Uterus (tissue), 2 donors: Measurements from ENCODE around the gene RS1.

Source experiments
- POLR2A ChIP-seq, 2 donors: fragments of 450-650 bp; IDR thresholded peaks; one replicate each; pipeline ENCODE4 v1.6.1; 2016; ENCODE audit warnings: antibody characterized with exemption in 2 of 2, mild to moderate bottlenecking in 1 of 2, moderate library complexity in 1 of 2
- TF ChIP-seq, protein P1 (sequence below), 4 experiments: fragments of 200-600 bp in 2 of 4; fragments of 450-650 bp in 2 of 4; sonication (generic) in 2 of 4; IDR thresholded peaks; one replicate each; pipeline ENCODE4 v1.5.1; 2016 to 2019; ENCODE audit warnings: antibody characterized with exemption in 4 of 4, mild to moderate bottlenecking in 2 of 4, moderate library complexity in 1 of 4

GRCh38 chrX:18596096-18596495 is 75.8 kb downstream of the RS1 start:
- TF ChIP-seq, protein P1, sequence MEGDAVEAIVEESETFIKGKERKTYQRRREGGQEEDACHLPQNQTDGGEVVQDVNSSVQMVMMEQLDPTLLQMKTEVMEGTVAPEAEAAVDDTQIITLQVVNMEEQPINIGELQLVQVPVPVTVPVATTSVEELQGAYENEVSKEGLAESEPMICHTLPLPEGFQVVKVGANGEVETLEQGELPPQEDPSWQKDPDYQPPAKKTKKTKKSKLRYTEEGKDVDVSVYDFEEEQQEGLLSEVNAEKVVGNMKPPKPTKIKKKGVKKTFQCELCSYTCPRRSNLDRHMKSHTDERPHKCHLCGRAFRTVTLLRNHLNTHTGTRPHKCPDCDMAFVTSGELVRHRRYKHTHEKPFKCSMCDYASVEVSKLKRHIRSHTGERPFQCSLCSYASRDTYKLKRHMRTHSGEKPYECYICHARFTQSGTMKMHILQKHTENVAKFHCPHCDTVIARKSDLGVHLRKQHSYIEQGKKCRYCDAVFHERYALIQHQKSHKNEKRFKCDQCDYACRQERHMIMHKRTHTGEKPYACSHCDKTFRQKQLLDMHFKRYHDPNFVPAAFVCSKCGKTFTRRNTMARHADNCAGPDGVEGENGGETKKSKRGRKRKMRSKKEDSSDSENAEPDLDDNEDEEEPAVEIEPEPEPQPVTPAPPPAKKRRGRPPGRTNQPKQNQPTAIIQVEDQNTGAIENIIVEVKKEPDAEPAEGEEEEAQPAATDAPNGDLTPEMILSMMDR (IDR thresholded peaks at IDR 0.05): no peak
- TF ChIP-seq POLR2A (IDR thresholded peaks at IDR 0.05): no peak
